Heart left ventricle (tissue), 16 donors: ENCODE data around the gene NTHL1. TPM values are rescaled to one million over a fixed set of nuclear protein-coding genes. Genes with fewer than 3 reads are reported as not detected.

Source experiments
- ATAC-seq, 4 donors: fragments of 200-7000 bp; cut with Tn5 transposase; one replicate each; pipeline ENCODE4 v1.9.1; 2020 to 2022; ENCODE audit warnings: moderate library complexity in 4 of 4, mild to moderate bottlenecking in 3 of 4, moderate number of reproducible peaks in 1 of 4
- DNase-seq, 5 donors: peaks; one replicate each; pipeline ENCODE4 v3.0.0-alpha.2; 2020
- H3K27ac ChIP-seq, 12 donors: fragments of 200-600 bp; sonication (generic) in 4 of 12; one replicate each; pipeline versions ENCODE4 v1.5.0 to v1.8.0; 2016 to 2022; ENCODE audit warnings: mild to moderate bottlenecking in 2 of 12
- H3K27me3 ChIP-seq, 9 donors: fragments of 200-600 bp; sonication (generic) in 2 of 9; one replicate each; pipeline versions ENCODE4 v1.5.1 to v1.8.0; 2016 to 2022; ENCODE audit warnings: mild to moderate bottlenecking in 3 of 9
- H3K36me3 ChIP-seq, 9 donors: fragments of 200-600 bp; sonication (generic) in 2 of 9; one replicate each; pipeline versions ENCODE4 v1.5.0 to v1.8.0; 2018 to 2022; ENCODE audit warnings: mild to moderate bottlenecking in 2 of 9
- H3K4me1 ChIP-seq, 12 donors: fragments of 200-600 bp; sonication (generic) in 4 of 12; one replicate each; pipeline versions ENCODE4 v1.5.0 to v1.8.0; 2016 to 2022; ENCODE audit warnings: mild to moderate bottlenecking in 3 of 12
- H3K4me3 ChIP-seq, 12 donors: fragments of 200-600 bp; sonication (generic) in 4 of 12; one replicate each; pipeline versions ENCODE4 v1.5.0 to v1.8.0; 2017 to 2022; ENCODE audit warnings: mild to moderate bottlenecking in 9 of 12, moderate library complexity in 4 of 12
- H3K9me3 ChIP-seq, 12 donors: fragments of 200-600 bp; sonication (generic) in 4 of 12; one replicate each; pipeline versions ENCODE4 v1.5.0 to v1.8.0; 2016 to 2022; ENCODE audit warnings: mild to moderate bottlenecking in 1 of 12
- CTCF ChIP-seq, 12 donors: fragments of 200-600 bp; sonication (generic) in 4 of 12; IDR thresholded peaks; one replicate each; pipeline versions ENCODE4 v1.5.0 to v1.8.0; 2018 to 2022; ENCODE audit warnings: antibody characterized with exemption in 12 of 12, mild to moderate bottlenecking in 5 of 12
- POLR2A ChIP-seq, 2 donors: fragments of 450-650 bp; IDR thresholded peaks; one replicate each; pipeline ENCODE4 v1.6.1; 2017; ENCODE audit warnings: antibody characterized with exemption in 2 of 2, mild to moderate bottlenecking in 2 of 2, moderate library complexity in 2 of 2
- WGBS, 4 donors: extraction: QIAGEN DNeasy Blood & Tissue Kit in 2 of 4; methylation state at CpG; one replicate each; pipeline versions ENCODE4 v1.1.5 to v1.1.7; 2013 to 2018; 5-methylcytosine and 5-hydroxymethylcytosine counted together
- intact Hi-C, 10 donors: fragments of 100-400 bp; cut with DNase I; formaldehyde crosslinking; loops; one replicate each; pipeline versions ENCODE4 v1.11.1 to v1.14.2; 2022
- polyA plus RNA-seq, 2 donors: library from polyadenylated mRNA; stranded (reverse); fragments of 200-250 nt; gene quantifications; one replicate each; pipeline ENCODE4 v1.2.3, GENCODE V29; 2013
- total RNA-seq, 9 donors: library from RNA; depleted of rRNA in 2 of 9; stranded (reverse); fragments of >200 nt in 2 of 9; fragmentation: NEBNext Ultra II Directional in 3 of 9; extraction: Animal tissue kit (Norgen Biotek cat#: 25700) in 3 of 9; gene quantifications; one replicate each; pipeline versions ENCODE4 v1.1.0 to v1.2.4, GENCODE V29; 2016 to 2023
- donor health status: ischemic (EF 13 %, LVEDD 7.1; RV severe dilation, severe dysfunction).
- donor health status: healthy with polysubstance abuse.
- donor health status: DM: no; HTN: yes; CAD: no.
- donor health status: DM: no; HTN: no; CAD: no.
- donor health status: ischemic (EF 25% LVEDD 6.9; RV normal size, moderate dysfunction).
- donor health status: ischemic (EF 25% LVEDD 5.7; RV mildly dilated, moderate dysfunction).
- donor health status: healthy.
- donor health status: DM: yes; HTN: yes; CAD: no.
- donor health status: ischemic (EF 35%, LVEDD 5.7; RV mildly dilated, moderate dysfunction).
- donor health status: nonischemic (EF 11% LVEDD 7.7; RV severe dilation, severe dysfunction).
- donor health status: DM: yes; HTN: yes; CAD: no.
- donor health status: PGD.
- donor health status: ischemic (EF 29% LVEDD 5.4; RV normal size, mild dysfunction).
- donor health status: nonischemic (EF 23%, LVEDD 6.1; RV moderate dilation, normal function).

Gene NTHL1
- total and polyA plus RNA-seq, 11 donors = 9.0 to 32.3 (median 12.2) TPM

GRCh38 chr16:2002406-2003230 lies 45.0 kb downstream of the NTHL1 start:
- Histone ChIP-seq H3K36me3 (peaks cover 0 to 60% (median 53%) of the 10 kb centered on the region in 9 donors), H3K27ac (no peak overlapping the region), H3K27me3 (no peaks in the 10 kb centered on the region), H3K4me3 (no peak overlapping the region), H3K9me3 (no peaks in the 10 kb centered on the region), H3K4me1 (peaks cover 5 to 47% (median 30%) of the 10 kb centered on the region in 12 donors)
- DNase-seq = peak in 1 of 5 donors; percentile 64
- no peak for ATAC-seq
- 89 to 96% (median 93%) methylated on average over 26 to 47 of the region's 47 CpGs for WGBS, 4 donors
- TF ChIP-seq POLR2A (IDR thresholded peaks at IDR 0.05) = no peak
- TF ChIP-seq CTCF (IDR thresholded peaks at IDR 0.05) = no peak
- intact Hi-C loops = loop anchor here in 2 of 10 donors (10.0 kb wide), 2 partner anchors 152 to 502 kb away; partner anchors contain the start of gene TRAF7 (in 1 of the 2)

GRCh38 chr16:2001456-2002355 lies 45.9 kb downstream of the NTHL1 start:
- no peak for TF ChIP-seq CTCF (IDR thresholded peaks at IDR 0.05)
- no peak for TF ChIP-seq POLR2A (IDR thresholded peaks at IDR 0.05)
- DNase-seq (peak in 1 of 5 donors; percentile 60), ATAC-seq (no peak)
- Histone ChIP-seq H3K9me3 (no peaks in the 10 kb centered on the region), H3K27me3 (no peaks in the 10 kb centered on the region), H3K4me3 (no peak overlapping the region), H3K36me3 (peaks cover 0 to 69% (median 62%) of the 10 kb centered on the region in 9 donors), H3K4me1 (peaks cover 0 to 40% (median 24%) of the 10 kb centered on the region in 12 donors), H3K27ac (no peak overlapping the region)
- 94 to 97% (median 95%) methylated on average over 23 to 53 of the region's 53 CpGs for WGBS, 4 donors
- intact Hi-C loops = loop anchor here in 2 of 10 donors (10.0 kb wide), 2 partner anchors 153 to 503 kb away; partner anchors contain the start of gene TRAF7 (in 1 of the 2)

GRCh38 chr16:2001035-2001434 lies 46.6 kb downstream of the NTHL1 start:
- no peak overlapping the region for H3K4me3 ChIP-seq
- no peaks in the 10 kb centered on the region for H3K9me3 ChIP-seq
- H3K4me1 ChIP-seq = peaks cover 0 to 33% (median 23%) of the 10 kb centered on the region in 12 donors
- H3K36me3 ChIP-seq = peaks cover 0 to 72% (median 63%) of the 10 kb centered on the region in 9 donors
- intact Hi-C loops = loop anchor here in 2 of 10 donors (10.0 kb wide), 2 partner anchors 154 to 504 kb away; partner anchors contain the start of gene TRAF7 (in 1 of the 2)
- ATAC-seq (no peak), DNase-seq (no peak)
- TF ChIP-seq CTCF (IDR thresholded peaks at IDR 0.05) (no peak), POLR2A (IDR thresholded peaks at IDR 0.05) (no peak)
- no peak overlapping the region for H3K27ac ChIP-seq
- no peaks in the 10 kb centered on the region for H3K27me3 ChIP-seq
- WGBS, 4 donors = 94 to 96% (median 95%) methylated on average over 11 to 19 of the region's 19 CpGs
